HepG2 (cell line): ENCODE results near the gene MTUS2. TPM values are rescaled to one million over a fixed set of nuclear protein-coding genes. Genes with fewer than 3 reads are reported as not detected.

Experiments
- ATAC-seq: fragments of 200-7000 bp; cut with Tn5 transposase; 3 replicates; pipeline ENCODE4 v1.9.1; 2020; ENCODE audit warnings: mild to moderate bottlenecking, moderate library complexity
- BruUV-seq: library from RNA; stranded (reverse); fragments of 400-500 nt; replicated peaks from 2 replicates; lab custom pipeline; 2021; lab: Mats Ljungman, UMichigan
- CTCF ChIA-PET: fragments of 300-600 bp; formaldehyde crosslinking; extraction: SDS; loops from one replicate; lab custom pipeline; 2021; ENCODE audit warnings: low total read pairs, inconsistent platforms, low intra/inter-chr PET ratio; lab: Yijun Ruan, JAX
- POLR2A ChIA-PET: fragments of 350-600 bp; sonication (Branson Sonifier 250); formaldehyde crosslinking; loops from one replicate; lab custom pipeline; 2020; ENCODE audit warnings: antibody characterized with exemption, inconsistent platforms; lab: Yijun Ruan, JAX
- DNase-seq: peaks from one replicate; pipeline ENCODE4 v3.0.0-alpha.2; 2015; ENCODE audit warnings: low spot score
- FAIRE-seq: peaks from 3 replicates; lab custom pipeline; 2011; peaks lifted over from hg19 to GRCh38; lab: Jason Lieb, UNC
- H2AFZ ChIP-seq: one replicate; pipeline ENCODE4 v1.6.1; 2011; ENCODE audit warnings: low read length, inconsistent platforms
- H3K27ac ChIP-seq: fragments of 300-600 bp; 3 replicates; pipeline ENCODE4 v1.8.0; 2011; ENCODE audit warnings: mixed run types, mild to moderate bottlenecking, mixed read lengths, low read length, inconsistent platforms; ENCODE audit not compliant: insufficient read depth; ENCODE audit errors: extremely low read length
- H3K27me3 ChIP-seq, 2 experiments: fragments of 200-600 bp in 1 of 2; 2 replicates in 1 of 2; 3 replicates in 1 of 2; pipeline versions ENCODE4 v1.6.0 to v1.8.0; 2011; ENCODE audit warnings: low read length in 2 of 2, mild to moderate bottlenecking in 2 of 2, moderate library complexity in 2 of 2, inconsistent platforms in 1 of 2; ENCODE audit not compliant: insufficient read depth in 2 of 2, control insufficient read depth in 1 of 2
- H3K36me3 ChIP-seq, 2 experiments: fragments of 200-600 bp in 1 of 2; replicated peaks in 1 of 2; 2 replicates in 1 of 2; 3 replicates in 1 of 2; pipeline versions ENCODE4 v1.5.1 to v1.8.0; 2011; ENCODE audit warnings: low read length in 2 of 2, inconsistent platforms in 1 of 2; ENCODE audit not compliant: insufficient read depth in 2 of 2, control insufficient read depth in 1 of 2
- H3K4me1 ChIP-seq: 2 replicates; pipeline ENCODE4 v1.5.1; 2012; ENCODE audit warnings: low read length, inconsistent platforms; ENCODE audit not compliant: insufficient read depth
- H3K4me2 ChIP-seq: 2 replicates; pipeline ENCODE4 v1.6.0; 2011; ENCODE audit warnings: low read depth, low read length, inconsistent platforms
- H3K4me3 ChIP-seq, 3 experiments: fragments of 200-600 bp in 1 of 3; sonication (generic), shearing (Covaris generic) in 1 of 3; replicated peaks in 1 of 3; 2 replicates each; pipeline ENCODE4 v1.5.1; 2011 to 2016; ENCODE audit warnings: low read length in 3 of 3, inconsistent platforms in 2 of 3, low read depth in 2 of 3, mild to moderate bottlenecking in 2 of 3, control low read depth in 1 of 3, mixed read lengths in 1 of 3; ENCODE audit not compliant: insufficient read depth in 1 of 3
- H3K79me2 ChIP-seq: one replicate; pipeline ENCODE4 v1.6.1; 2011; ENCODE audit warnings: low read length, inconsistent platforms; ENCODE audit not compliant: insufficient read depth
- H3K9ac ChIP-seq: 2 replicates; pipeline ENCODE4 v1.6.0; 2011; ENCODE audit warnings: mild to moderate bottlenecking, low read depth, low read length, inconsistent platforms; ENCODE audit not compliant: insufficient read depth
- H3K9me3 ChIP-seq: 2 replicates; pipeline ENCODE4 v1.5.1; 2012; ENCODE audit warnings: mild to moderate bottlenecking, low read length
- H4K20me1 ChIP-seq: 2 replicates; pipeline ENCODE4 v1.6.0; 2011; ENCODE audit warnings: inconsistent platforms, mild to moderate bottlenecking, low read length, moderate library complexity; ENCODE audit not compliant: insufficient read depth
- CTCF ChIP-seq: sonication (generic); formaldehyde crosslinking; IDR thresholded peaks from 2 replicates; pipeline ENCODE4 v1.5.0; 2020; ENCODE audit warnings: mild to moderate bottlenecking, missing genetic modification reagents, moderate library complexity
- GATAD2A ChIP-seq: IDR thresholded peaks from 2 replicates; pipeline ENCODE4 v1.6.1; 2016
- HBP1 ChIP-seq: IDR thresholded peaks from 2 replicates; pipeline ENCODE4 v1.6.1; 2016; ENCODE audit warnings: low read depth, control low read depth
- HMG20A ChIP-seq: IDR thresholded peaks from 2 replicates; pipeline ENCODE4 v1.6.1; 2016; ENCODE audit warnings: borderline replicate concordance
- IKZF1 ChIP-seq: fragments of 450-650 bp; IDR thresholded peaks from 2 replicates; pipeline ENCODE4 v1.7.1; 2016
- JUN ChIP-seq: sonication (generic); formaldehyde crosslinking; IDR thresholded peaks from 2 replicates; pipeline ENCODE4 v1.4.0; 2020; ENCODE audit warnings: mild to moderate bottlenecking, missing genetic modification reagents
- KDM1A ChIP-seq: IDR thresholded peaks from 2 replicates; pipeline ENCODE4 v1.6.1; 2016; ENCODE audit warnings: missing compliant biosample characterization
- PHB2 ChIP-seq: fragments of 450-650 bp; IDR thresholded peaks from 2 replicates; pipeline ENCODE4 v1.6.1; 2018; ENCODE audit not compliant: partially characterized antibody
- SKIL ChIP-seq: sonication (generic); formaldehyde crosslinking; IDR thresholded peaks from 2 replicates; pipeline ENCODE4 v1.8.0; 2022; ENCODE audit warnings: missing genetic modification reagents, mild to moderate bottlenecking, moderate library complexity, borderline replicate concordance
- SOX5 ChIP-seq: IDR thresholded peaks from 2 replicates; pipeline ENCODE4 v1.6.1; 2016; ENCODE audit warnings: borderline replicate concordance
- TGIF2 ChIP-seq: IDR thresholded peaks from 2 replicates; pipeline ENCODE4 v1.6.1; 2016; ENCODE audit warnings: control low read depth, missing compliant biosample characterization
- UBTF ChIP-seq: sonication (generic); formaldehyde crosslinking; IDR thresholded peaks from 2 replicates; pipeline ENCODE4 v1.4.0; 2020; ENCODE audit warnings: mild to moderate bottlenecking, missing genetic modification reagents
- ZFAT ChIP-seq: sonication (generic); formaldehyde crosslinking; conservative IDR thresholded peaks from 2 replicates; pipeline ENCODE4 v1.8.1; 2023; ENCODE audit warnings: missing genetic modification reagents, inconsistent platforms
- ZFP91 ChIP-seq: sonication (generic); formaldehyde crosslinking; IDR thresholded peaks from 2 replicates; pipeline ENCODE4 v1.9.0; 2022; ENCODE audit warnings: missing genetic modification reagents, mild to moderate bottlenecking, borderline replicate concordance
- ZNF44 ChIP-seq: sonication (generic); formaldehyde crosslinking; IDR thresholded peaks from 2 replicates; pipeline ENCODE4 v1.5.1; 2020; ENCODE audit warnings: mild to moderate bottlenecking, missing genetic modification reagents
- WGBS: methylation state at CpG from one replicate; pipeline ENCODE4 v1.1.6; 2017; ENCODE audit warnings: low lambda C conversion rate; 5-methylcytosine and 5-hydroxymethylcytosine counted together
- in situ Hi-C: cut with HindIII; loops from 2 replicates; pipeline ENCODE4 v1.10.0; 2017; ENCODE audit warnings: low pct_unique_long_range_greater_than_20kb; ENCODE audit not compliant: extremely low pct_ligation_motif_present
- intact Hi-C: fragments of 100-400 bp; cut with micrococcal nuclease; formaldehyde crosslinking; loops from one replicate; pipeline ENCODE4 v1.10.0; 2022; ENCODE audit not compliant: unreplicated experiment
- polyA plus RNA-seq, 8 experiments: library from polyadenylated mRNA; depleted of rRNA in 3 of 8; stranded (reverse) in 7 of 8; unstranded in 1 of 8; fragments of >200 nt; fragmentation: Illumina TruSeq in 4 of 8; extraction: Trizol in 4 of 8; gene quantifications; 2 replicates each; pipeline versions ENCODE4 v1.2.1 to v1.2.3, GENCODE V29; 2011 to 2016; ENCODE audit warnings: low read depth in 4 of 8, missing spikeins in 1 of 8, mixed read lengths in 1 of 8; ENCODE audit not compliant: insufficient read depth in 1 of 8
- total RNA-seq, 5 experiments: library from RNA; depleted of rRNA; stranded (reverse); fragments of >200 nt; fragmentation: Illumina TruSeq; extraction: Trizol; gene quantifications; 2 replicates each; pipeline ENCODE4 v1.2.3, GENCODE V29; 2016; ENCODE audit warnings: low read depth in 1 of 5

The MTUS2 gene
- total and polyA plus RNA-seq, 2 of the 13 experiments (the other 11 are each of a cell fraction or from before 2014, with no cell fraction given), result not detected

GRCh38 chr13:29117663-29118062 lies 297.5 kb downstream of the MTUS2 start:
- Histone ChIP-seq H3K79me2 (no peaks in the 10 kb centered on the region), H4K20me1 (no peaks in the 10 kb centered on the region), H3K9me3 (peaks cover 81% of the 10 kb centered on the region), H3K36me3 (no peaks in the 10 kb centered on the region), H3K4me1 (no peaks in the 10 kb centered on the region), H3K4me2 (no peak overlapping the region), H2AFZ (no peak overlapping the region), H3K27me3 (no peaks in the 10 kb centered on the region), H3K4me3 (no peak overlapping the region), H3K9ac (no peak overlapping the region), H3K27ac (no peak overlapping the region)
- in situ Hi-C loops, result no loop called here
- POLR2A ChIA-PET, result no interaction called here
- FAIRE-seq (no peak), DNase-seq (no peak), ATAC-seq (no peak)
- TF ChIP-seq SKIL (no peak), SOX5 (CRISPR knock-in tag) (no peak), ZFAT (CRISPR knock-in tag) (no peak), ZFP91 (CRISPR knock-in tag) (no peak), HBP1 (CRISPR knock-in tag) (no peak), GATAD2A (CRISPR knock-in tag) (no peak), IKZF1 (no peak), JUN (CRISPR knock-in tag) (no peak), CTCF (CRISPR knock-in tag) (no peak), TGIF2 (CRISPR knock-in tag) (no peak), PHB2 (no peak), UBTF (CRISPR knock-in tag) (no peak), ZNF44 (no peak), HMG20A (no peak), KDM1A (CRISPR knock-in tag) (no peak)
- intact Hi-C loops, result no loop called here
- CTCF ChIA-PET, result no interaction called here
- 13% methylated on average over 4 of the region's 8 CpGs for WGBS
- no TSS peak for BruUV-seq
